Measurements from ENCODE around the gene MEGF8.

DNA sequence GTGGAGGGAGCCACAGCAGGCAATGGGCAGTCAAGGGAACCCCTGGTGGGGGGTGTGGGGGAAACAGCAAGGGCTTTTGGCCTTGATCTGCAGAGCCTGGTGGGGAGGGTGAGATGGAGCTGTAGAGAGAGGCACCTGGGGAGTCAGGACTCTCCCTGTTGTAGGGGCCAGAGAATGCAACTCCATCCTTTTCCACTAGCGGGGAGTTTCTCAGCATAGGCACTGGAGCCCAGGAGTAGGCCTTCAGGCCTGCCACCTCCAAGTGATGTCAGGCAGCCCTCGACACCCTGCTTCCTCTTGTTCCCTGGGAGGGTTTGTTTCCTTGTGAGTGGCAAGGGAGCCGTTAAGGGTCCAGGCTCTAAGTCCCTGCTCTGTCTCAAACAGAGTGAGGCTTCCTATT, 25.0 kb downstream of the MEGF8 start:
- no peak for TF ChIP-seq POLR2A (IDR thresholded peaks at IDR 0.05)
- TF ChIP-seq, protein P1, sequence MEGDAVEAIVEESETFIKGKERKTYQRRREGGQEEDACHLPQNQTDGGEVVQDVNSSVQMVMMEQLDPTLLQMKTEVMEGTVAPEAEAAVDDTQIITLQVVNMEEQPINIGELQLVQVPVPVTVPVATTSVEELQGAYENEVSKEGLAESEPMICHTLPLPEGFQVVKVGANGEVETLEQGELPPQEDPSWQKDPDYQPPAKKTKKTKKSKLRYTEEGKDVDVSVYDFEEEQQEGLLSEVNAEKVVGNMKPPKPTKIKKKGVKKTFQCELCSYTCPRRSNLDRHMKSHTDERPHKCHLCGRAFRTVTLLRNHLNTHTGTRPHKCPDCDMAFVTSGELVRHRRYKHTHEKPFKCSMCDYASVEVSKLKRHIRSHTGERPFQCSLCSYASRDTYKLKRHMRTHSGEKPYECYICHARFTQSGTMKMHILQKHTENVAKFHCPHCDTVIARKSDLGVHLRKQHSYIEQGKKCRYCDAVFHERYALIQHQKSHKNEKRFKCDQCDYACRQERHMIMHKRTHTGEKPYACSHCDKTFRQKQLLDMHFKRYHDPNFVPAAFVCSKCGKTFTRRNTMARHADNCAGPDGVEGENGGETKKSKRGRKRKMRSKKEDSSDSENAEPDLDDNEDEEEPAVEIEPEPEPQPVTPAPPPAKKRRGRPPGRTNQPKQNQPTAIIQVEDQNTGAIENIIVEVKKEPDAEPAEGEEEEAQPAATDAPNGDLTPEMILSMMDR (IDR thresholded peaks at IDR 0.05) = no peak

Data from breast epithelium (tissue), 3 donors.